K562 (cell line): ENCODE measurements around the gene ZFPM1. TPM values are rescaled to one million over a fixed set of nuclear protein-coding genes. Genes with fewer than 3 reads are reported as not detected.

ENCODE experiments used
- ATAC-seq: fragments of 200-7000 bp; cut with Tn5 transposase; 3 replicates; pipeline ENCODE4 v1.9.1; 2020; ENCODE audit warnings: moderate library complexity
- BruUV-seq: library from RNA; stranded (reverse); fragments of 400-500 nt; replicated peaks from 2 replicates; lab custom pipeline; 2021; lab: Mats Ljungman, UMichigan
- CTCF ChIA-PET: fragments of 300-600 bp; formaldehyde crosslinking; extraction: SDS; loops from one replicate; lab custom pipeline; 2021; ENCODE audit warnings: low intra/inter-chr PET ratio; lab: Yijun Ruan, JAX
- POLR2A ChIA-PET: fragments of 300-600, 350-650 bp; sonication (Branson Sonifier 250); formaldehyde crosslinking; extraction: SDS; loops from one replicate; lab custom pipeline; 2021; ENCODE audit warnings: antibody characterized with exemption, inconsistent platforms; lab: Yijun Ruan, JAX
- DNase-seq, 4 experiments: peaks; one replicate each; pipeline versions ENCODE4 v3.0.0 to v3.0.0-alpha.2; 2011 to 2018; ENCODE audit warnings: low spot score in 3 of 4, mixed read lengths in 3 of 4; ENCODE audit errors: extremely low read depth in 1 of 4
- FAIRE-seq: peaks from 2 replicates; lab custom pipeline; 2011; peaks lifted over from hg19 to GRCh38; lab: Jason Lieb, UNC
- H2AFZ ChIP-seq: 2 replicates; pipeline ENCODE4 v1.6.0; 2011; ENCODE audit warnings: low read depth, low read length, control low read depth, inconsistent platforms
- H3K27ac ChIP-seq: fragments of 200-600 bp; 3 replicates; pipeline ENCODE4 v1.8.0; 2011; ENCODE audit warnings: low read depth, mild to moderate bottlenecking, control low read depth, inconsistent platforms, low read length, moderate library complexity, mixed read lengths; ENCODE audit errors: extremely low read depth
- H3K27me3 ChIP-seq, 2 experiments: fragments of 300-600 bp in 1 of 2; 2 replicates in 1 of 2; 3 replicates in 1 of 2; pipeline versions ENCODE4 v1.6.0 to v1.8.0; 2011; ENCODE audit warnings: inconsistent platforms in 2 of 2, low read length in 2 of 2, mild to moderate bottlenecking in 1 of 2, mixed read lengths in 1 of 2, moderate library complexity in 1 of 2; ENCODE audit not compliant: control insufficient read depth in 2 of 2, insufficient read depth in 2 of 2
- H3K36me3 ChIP-seq: fragments of 300-600 bp; 3 replicates; pipeline ENCODE4 v1.8.0; 2011; ENCODE audit warnings: mild to moderate bottlenecking, low read length, inconsistent platforms; ENCODE audit not compliant: control insufficient read depth, insufficient read depth
- H3K4me1 ChIP-seq, 2 experiments: fragments of 200-600 bp in 1 of 2; replicated peaks in 1 of 2; 2 replicates in 1 of 2; 3 replicates in 1 of 2; pipeline versions ENCODE4 v1.5.1 to v1.8.0; 2011; ENCODE audit warnings: inconsistent platforms in 2 of 2, low read length in 2 of 2, mild to moderate bottlenecking in 1 of 2, mixed read lengths in 1 of 2, moderate library complexity in 1 of 2; ENCODE audit not compliant: control insufficient read depth in 2 of 2, insufficient read depth in 2 of 2
- H3K4me2 ChIP-seq: 2 replicates; pipeline ENCODE4 v1.6.1; 2011; ENCODE audit warnings: low read length, control low read depth, inconsistent platforms, mixed read lengths; ENCODE audit not compliant: insufficient read depth
- H3K4me3 ChIP-seq: fragments of 200-600 bp; sonication (generic), shearing (Covaris generic); 2 replicates; pipeline ENCODE4 v1.5.1; 2016; ENCODE audit warnings: control low read depth, inconsistent platforms
- H3K79me2 ChIP-seq: fragments of 200-600 bp; 3 replicates; pipeline ENCODE4 v1.8.0; 2011; ENCODE audit warnings: low read length, inconsistent platforms; ENCODE audit not compliant: control insufficient read depth, insufficient read depth
- H3K9ac ChIP-seq, 2 experiments: 2 replicates each; pipeline versions ENCODE4 v1.6.0 to v1.6.1; 2011; ENCODE audit warnings: low read depth in 2 of 2, low read length in 2 of 2, control low read depth in 1 of 2, inconsistent platforms in 1 of 2, mild to moderate bottlenecking in 1 of 2, mixed read lengths in 1 of 2; ENCODE audit not compliant: insufficient read depth in 1 of 2
- H3K9me1 ChIP-seq: one replicate; pipeline ENCODE4 v1.6.0; 2011; ENCODE audit warnings: inconsistent platforms, mild to moderate bottlenecking, low read length, moderate library complexity; ENCODE audit not compliant: control insufficient read depth, insufficient read depth
- H3K9me3 ChIP-seq: replicated peaks from 2 replicates; pipeline ENCODE4 v1.5.1; 2011; ENCODE audit warnings: low read depth, low read length, inconsistent platforms; ENCODE audit not compliant: control insufficient read depth, insufficient read depth
- H4K20me1 ChIP-seq: replicated peaks from 2 replicates; pipeline ENCODE4 v1.6.1; 2011; ENCODE audit warnings: low read length, inconsistent platforms, mixed read lengths; ENCODE audit not compliant: control insufficient read depth, insufficient read depth
- ATF1 ChIP-seq, 2 experiments: fragments of 450-650 bp in 1 of 2; IDR thresholded peaks; 2 replicates each; pipeline ENCODE4 v1.6.1; 2016; ENCODE audit warnings: missing compliant biosample characterization in 1 of 2, missing genetic modification characterization in 1 of 2
- ATF3 ChIP-seq, 2 experiments: fragments of 450-650 bp in 1 of 2; sonication (generic) in 1 of 2; formaldehyde crosslinking in 1 of 2; IDR thresholded peaks in 1 of 2; conservative IDR thresholded peaks in 1 of 2; 2 replicates each; pipeline versions ENCODE4 v1.6.1 to v1.8.1; 2016 to 2023; ENCODE audit warnings: mild to moderate bottlenecking in 2 of 2, moderate library complexity in 2 of 2, inconsistent platforms in 1 of 2, missing genetic modification reagents in 1 of 2
- CBX1 ChIP-seq: sonication (generic); IDR thresholded peaks from 2 replicates; pipeline ENCODE4 v1.6.1; 2016; ENCODE audit warnings: antibody characterized with exemption, low read depth, mild to moderate bottlenecking
- CBX8 ChIP-seq: fragments of 200-600 bp; sonication (generic); IDR thresholded peaks from 2 replicates; pipeline ENCODE4 v1.6.1; 2012; ENCODE audit warnings: borderline replicate concordance, mixed run types, low read depth, mild to moderate bottlenecking, moderate library complexity, mixed read lengths, low read length, control low read depth, inconsistent platforms; ENCODE audit not compliant: poor library complexity, severe bottlenecking; ENCODE audit errors: extremely low read depth
- FOXK1 ChIP-seq: sonication (generic); formaldehyde crosslinking; IDR thresholded peaks from 2 replicates; pipeline ENCODE4 v1.8.0; 2022; ENCODE audit warnings: missing genetic modification reagents, mild to moderate bottlenecking, borderline replicate concordance
- MLLT1 ChIP-seq, 2 experiments: fragments of 450-650 bp; IDR thresholded peaks; 2 replicates each; pipeline ENCODE4 v1.6.1; 2016
- NCOA4 ChIP-seq: fragments of 450-650 bp; IDR thresholded peaks from 2 replicates; pipeline ENCODE4 v1.6.1; 2018; ENCODE audit warnings: mild to moderate bottlenecking; ENCODE audit not compliant: partially characterized antibody
- RBM39 ChIP-seq: fragments of 200-400 bp; formaldehyde crosslinking; optimal IDR thresholded peaks from 2 replicates; pipeline ENCODE3; 2018; ENCODE audit warnings: low read depth, low read length
- SIX5 ChIP-seq, 2 experiments: IDR thresholded peaks; 2 replicates each; pipeline ENCODE4 v1.6.1; 2011; ENCODE audit warnings: low read length in 2 of 2, borderline replicate concordance in 1 of 2, low read depth in 1 of 2, mild to moderate bottlenecking in 1 of 2, moderate library complexity in 1 of 2; ENCODE audit not compliant: insufficient read depth in 1 of 2
- YBX1 ChIP-seq: fragments of 450-650 bp; IDR thresholded peaks from 2 replicates; pipeline ENCODE4 v1.7.1; 2016; ENCODE audit warnings: mild to moderate bottlenecking
- ZBTB33 ChIP-seq: sonication (generic); formaldehyde crosslinking; IDR thresholded peaks from 2 replicates; pipeline ENCODE4 v1.8.1; 2023; ENCODE audit warnings: mild to moderate bottlenecking, missing genetic modification reagents
- ZBTB5 ChIP-seq: fragments of 450-650 bp; IDR thresholded peaks from 2 replicates; pipeline ENCODE4 v1.6.1; 2017; ENCODE audit warnings: antibody characterized with exemption
- ZNF311 ChIP-seq: fragments of 250-450 bp; sonication (Bioruptor Pico); IDR thresholded peaks from 2 replicates; pipeline ENCODE4 v1.4.0; 2020; ENCODE audit warnings: mild to moderate bottlenecking, moderate library complexity
- ZNF764 ChIP-seq: fragments of 250-450 bp; sonication (Bioruptor Pico); IDR thresholded peaks from 2 replicates; pipeline ENCODE4 v1.4.0; 2020; ENCODE audit warnings: low read depth, mild to moderate bottlenecking, moderate library complexity
- WGBS: fragments of 100-300 bp; shearing (Covaris generic); methylation state at CpG from one replicate; pipeline ENCODE4 v1.1.6; 2016; ENCODE audit warnings: low coverage, mixed read lengths; ENCODE audit not compliant: insufficient coverage; ENCODE audit errors: missing lambda C conversion rate; 5-methylcytosine and 5-hydroxymethylcytosine counted together
- in situ Hi-C: fragments of 300-500 bp; cut with MboI; formaldehyde crosslinking; loops from 4 replicates; pipeline ENCODE4 v1.15.0; 2018; ENCODE audit warnings: inconsistent platforms, mixed read lengths
- intact Hi-C: fragments of 100-400 bp; cut with micrococcal nuclease; formaldehyde crosslinking; loops from 2 replicates; pipeline ENCODE4 v1.14.2; 2022
- polyA plus RNA-seq, 8 experiments: library from polyadenylated mRNA; depleted of rRNA in 4 of 8; stranded (reverse) in 5 of 8; unstranded in 3 of 8; fragments of >200 nt; fragmentation: Nextera tagmentation in 2 of 8; fragmentation: Illumina TruSeq in 1 of 8; extraction: Ambion mirVana in 2 of 8; extraction: Trizol in 1 of 8; gene quantifications; 2 replicates each; pipeline versions ENCODE4 v1.2.1 to v1.2.3, GENCODE V29; 2011 to 2014; ENCODE audit warnings: inconsistent platforms in 1 of 8, missing spikeins in 1 of 8
- total RNA-seq, 7 experiments: library from RNA; depleted of rRNA in 6 of 7; stranded (reverse); fragments of >200 nt in 6 of 7; fragmentation: Illumina TruSeq in 2 of 7; extraction: Trizol in 2 of 7; gene quantifications; 2 replicates each; pipeline versions ENCODE4 v1.2.1 to v1.2.3, GENCODE V29; 2011 to 2021; ENCODE audit warnings: low replicate concordance in 1 of 7

ZFPM1 gene
- total and polyA plus RNA-seq, 9 of the 15 experiments (the other 6 are each of a cell fraction or from before 2014, with no cell fraction given) = 0.03 to 35.9 (median 1.4) TPM

- 61% methylated on average over 9 of the region's 13 CpGs for WGBS
- DNase-seq (no peak), ATAC-seq (no peak), FAIRE-seq (no peak)
- in situ Hi-C loops = no loop called here
- no TSS peak for BruUV-seq
- CTCF ChIA-PET = no interaction called here
- Histone ChIP-seq H4K20me1 (peaks cover 88% of the 10 kb centered on the region), H3K79me2 (peaks cover 97% of the 10 kb centered on the region), H3K27ac (peak overlapping the region; percentile 63; the same call in 1 of the 3 replicates), H3K9me1 (peaks cover 7% of the 10 kb centered on the region), H2AFZ (no peak overlapping the region), H3K4me2 (0 out of 2 replicates have a peak overlapping the region, but pooled peaks have one; percentile 45), H3K36me3 (peaks cover 60% of the 10 kb centered on the region; the same call in 2 of the 3 replicates), H3K9ac (peak overlapping the region in 1 of 2 experiments; percentile 89; a peak in 2 of 4 replicates), H3K9me3 (no peaks in the 10 kb centered on the region), H3K27me3 (no peaks in the 10 kb centered on the region), H3K4me1 (peaks cover 73 to 98% of the 10 kb centered on the region in 2 experiments), H3K4me3 (no peak overlapping the region)
- POLR2A ChIA-PET = interaction anchor here (0.7 to 1.2 kb wide), 4 partner anchors 31 to 66 kb away, joined by 3 read pairs; no protein-coding TSS in a partner anchor
- intact Hi-C loops = no loop called here
- no peak for TF ChIP-seq RBM39
- no peak for TF ChIP-seq YBX1
- TF ChIP-seq ZBTB33 = peak; percentile 50; the same call in 1 of the 2 replicates
- TF ChIP-seq MLLT1 (IDR thresholded peaks at IDR 0.05) = 0 out of 4 replicates have a peak, but pooled peaks of 1 of the 2 experiments have one; percentile 59
- peak; percentile 29; the same call in 1 of the 2 replicates for TF ChIP-seq ATF3 (IDR thresholded peaks at IDR 0.05)
- no peak for TF ChIP-seq ATF3 (CRISPR knock-in tag; conservative IDR thresholded peaks at IDR 0.05)
- TF ChIP-seq ZBTB5 = no peak
- TF ChIP-seq ZNF311 = no peak
- no peak for TF ChIP-seq ATF1 (CRISPR knock-in tag; IDR thresholded peaks at IDR 0.05)
- no peak for TF ChIP-seq ATF1 (tag; IDR thresholded peaks at IDR 0.05)
- TF ChIP-seq FOXK1 (CRISPR knock-in tag) = no peak
- no peak for TF ChIP-seq SIX5 (IDR thresholded peaks at IDR 0.05; ENCODE audit: borderline replicate concordance in 1 of 2, insufficient read depth in 1 of 2, low read depth in 1 of 2, low read length in 2 of 2)
- no peak for TF ChIP-seq CBX8
- no peak for TF ChIP-seq ZNF764 (CRISPR knock-in tag)
- no peak for TF ChIP-seq NCOA4
- TF ChIP-seq CBX1 = no peak
These were observed 13.9 kb downstream of the ZFPM1 start for GRCh38 chr16:88466949-88467348.
